GM21423 (cell line): ENCODE measurements around the gene STXBP4.

Experiments used
- ATAC-seq: cut with Tn5 transposase; IDR thresholded peaks from one replicate; pipeline ENCODE4 v1.9.1; 2021; ENCODE audit warnings: mild to moderate bottlenecking, moderate library complexity; ENCODE audit not compliant: unreplicated experiment

STXBP4 gene

DNA sequence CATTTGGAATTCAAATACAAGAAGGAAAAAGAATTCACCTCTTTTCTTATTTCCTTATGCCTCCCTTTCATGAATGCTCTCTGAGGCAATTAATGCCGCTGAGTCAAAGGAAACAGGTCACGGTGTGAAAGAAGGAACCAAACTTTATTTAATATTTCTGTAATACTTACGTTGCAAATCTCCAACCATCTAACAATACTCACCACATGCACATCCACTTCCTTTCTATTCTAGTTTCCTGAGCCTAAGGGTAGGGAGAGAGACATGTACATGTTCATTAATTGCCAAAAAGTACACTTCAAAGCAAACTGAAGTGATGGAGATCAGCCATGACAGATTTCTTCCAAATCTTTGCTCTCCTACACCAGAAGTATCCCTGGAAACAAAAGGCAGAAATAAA lies 248.3 kb downstream of the STXBP4 start:
- ATAC-seq, result no peak

DNA sequence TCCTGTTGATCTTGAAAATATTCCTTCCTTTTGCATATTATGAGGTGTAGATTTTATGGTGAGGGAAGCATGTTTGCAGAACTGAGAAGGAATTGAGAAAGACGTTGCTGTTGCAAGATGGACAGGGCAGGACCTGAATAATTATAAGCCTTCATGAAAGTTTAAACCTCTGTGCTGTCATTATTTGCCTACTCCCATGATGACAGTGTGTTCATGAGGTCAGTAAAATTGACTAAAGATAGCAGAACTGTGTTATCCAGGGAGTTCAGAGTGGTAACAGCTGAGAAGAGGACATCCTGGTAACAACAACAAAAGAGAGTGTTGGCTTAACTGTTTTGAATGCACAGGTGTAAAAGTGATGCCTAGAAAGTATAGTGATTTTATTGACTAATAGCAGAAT lies 250.9 kb downstream of the STXBP4 start:
- ATAC-seq, result no peak

DNA sequence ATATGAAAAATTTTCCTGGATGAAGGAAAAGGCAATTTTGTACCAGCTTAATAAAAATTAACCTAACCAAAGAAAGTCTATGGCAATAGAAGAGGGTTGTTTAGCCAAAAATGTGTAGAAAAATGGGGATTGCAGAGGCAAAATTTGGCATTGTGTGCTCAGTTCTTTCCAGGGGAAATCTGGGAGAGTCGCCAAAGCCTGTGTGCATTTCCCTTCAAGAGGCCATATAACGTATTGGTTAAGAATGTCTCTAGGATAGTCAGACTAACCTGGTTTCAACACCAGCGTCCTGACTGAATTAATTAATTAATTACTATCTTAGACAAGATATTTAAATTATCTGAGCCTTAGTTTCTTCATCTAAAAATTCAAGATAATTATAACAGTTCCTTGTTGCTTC lies 251.4 kb downstream of the STXBP4 start:
- no peak for ATAC-seq
